Subcutaneous preadipocyte (primary cell): ENCODE data around the gene UPK3BL2. TPM values are rescaled to one million over a fixed set of nuclear protein-coding genes. Genes with fewer than 3 reads are reported as not detected.

Source experiments
- total RNA-seq: library from RNA; depleted of rRNA; stranded (reverse); fragments of >200 nt; gene quantifications from 2 replicates; pipeline ENCODE4 v1.2.3, GENCODE V29; 2012

Gene UPK3BL2, protein sequence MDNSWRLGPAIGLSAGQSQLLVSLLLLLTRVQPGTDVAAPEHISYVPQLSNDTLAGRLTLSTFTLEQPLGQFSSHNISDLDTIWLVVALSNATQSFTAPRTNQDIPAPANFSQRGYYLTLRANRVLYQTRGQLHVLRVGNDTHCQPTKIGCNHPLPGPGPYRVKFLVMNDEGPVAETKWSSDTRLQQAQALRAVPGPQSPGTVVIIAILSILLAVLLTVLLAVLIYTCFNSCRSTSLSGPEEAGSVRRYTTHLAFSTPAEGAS
- 2.9 and 3.7 TPM in 2 replicates for total RNA-seq

GRCh38 chr7:102543596-102543995 lies at the start of gene UPK3BL2:
Gene UPK3BL2 (minus strand): TSS chr7:102543696. CDS start chr7:102543636, 60 bp downstream.

DNA sequence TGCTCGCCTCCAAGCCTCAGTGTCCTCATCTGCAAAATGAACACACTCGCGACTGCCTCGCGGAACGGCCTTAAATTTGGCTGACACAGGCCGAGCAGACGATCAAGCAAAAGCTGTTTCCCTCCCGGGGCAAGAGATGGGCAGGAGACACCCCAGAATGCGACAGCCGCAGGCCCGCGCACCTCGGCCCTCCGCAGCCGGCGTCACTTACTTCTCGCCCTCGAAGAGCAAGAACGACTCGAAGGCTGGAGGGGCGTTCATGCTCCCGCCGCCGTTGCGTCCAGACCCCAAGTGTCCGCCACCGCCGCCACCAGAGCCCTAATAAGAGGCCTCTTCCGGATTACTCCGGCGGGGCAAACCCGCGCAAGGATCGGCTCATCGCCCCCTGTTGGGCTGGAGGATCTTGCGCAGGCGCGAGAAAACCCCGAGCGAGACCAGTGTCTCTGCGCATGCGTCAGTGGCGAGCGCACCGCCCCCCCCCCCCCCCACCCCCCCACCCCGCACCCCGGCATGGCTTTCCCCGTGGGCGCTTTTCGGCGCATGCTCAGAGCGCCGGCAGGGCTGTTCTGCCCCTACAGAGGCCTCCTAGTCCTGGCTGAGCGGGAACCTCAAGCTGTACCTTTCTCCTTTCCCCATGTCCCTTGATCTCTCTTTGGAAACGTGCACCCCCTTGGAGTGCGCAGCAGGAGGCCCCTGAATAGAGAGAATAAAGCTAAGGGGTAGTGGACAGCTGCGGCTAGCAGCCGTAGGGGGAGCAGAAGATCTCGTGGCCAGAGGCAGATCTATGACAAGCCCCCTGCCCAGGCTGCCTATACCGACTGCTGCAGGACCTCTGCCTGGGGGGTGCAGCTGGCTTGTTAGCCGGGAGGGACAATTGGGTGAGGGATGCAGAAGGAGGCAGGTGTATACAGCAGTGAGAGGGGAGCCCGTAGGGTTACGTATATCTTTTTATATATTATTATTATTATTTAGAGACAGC lies 29.1 kb upstream of the UPK3BL2 start, which contains the start of gene POLR2J3:
POLR2J3 (minus strand) TSS at position 323 of the 979 bp plus-strand sequence; CDS start at position 261, 62 bp downstream.

GRCh38 chr7:102550808-102551422 lies 7.4 kb upstream of the UPK3BL2 start, which contains the start of gene SPDYE2:
Gene SPDYE2 (plus strand): TSS chr7:102551226. CDS start chr7:102553256, 2,030 bp downstream.

GRCh38 chr7:102517550-102518147 lies 25.8 kb downstream of the UPK3BL2 start, which contains the start of gene RASA4B:
Gene RASA4B (minus strand): TSS chr7:102517777. CDS start chr7:102517710, 67 bp downstream.

Other genes starting within 250 kb of the UPK3BL2 start
- not detected in 2 replicates for gene SPDYE6, start 187.3 kb downstream of the UPK3BL2 start, total RNA-seq
- 10.3 and 10.9 TPM in 2 replicates for gene PRKRIP1, start 147.3 kb downstream of the UPK3BL2 start, total RNA-seq
- 23.9 and 30.1 TPM in 2 replicates for gene ORAI2, start 110.1 kb downstream of the UPK3BL2 start, total RNA-seq
- gene ALKBH4, start 78.8 kb downstream of the UPK3BL2 start, total RNA-seq: 10.7 and 11.1 TPM in 2 replicates
- 23.5 and 33.2 TPM in 2 replicates for gene LRWD1, start 78.7 kb downstream of the UPK3BL2 start, total RNA-seq
- gene POLR2J, start 64.8 kb downstream of the UPK3BL2 start, total RNA-seq: 37.8 and 46.7 TPM in 2 replicates
- 0.20 and 0.73 TPM in 2 replicates for gene RASA4B, start 25.9 kb downstream of the UPK3BL2 start, total RNA-seq
- gene SPDYE2, start 7.5 kb upstream of the UPK3BL2 start, total RNA-seq: not detected in 2 replicates
- 30.9 and 38.7 TPM in 2 replicates for gene POLR2J3, start 28.9 kb upstream of the UPK3BL2 start, total RNA-seq
- gene RASA4, start 73.1 kb upstream of the UPK3BL2 start, total RNA-seq: 1.4 and 3.3 TPM in 2 replicates
- gene UPK3BL1, start 99.1 kb upstream of the UPK3BL2 start, total RNA-seq: 3.3 and 11.5 TPM in 2 replicates
- not detected in 2 replicates for gene SPDYE2B, start 106.6 kb upstream of the UPK3BL2 start, total RNA-seq
- 2.6 and 8.0 TPM in 2 replicates for gene POLR2J2, start 128.0 kb upstream of the UPK3BL2 start, total RNA-seq
- gene FAM185A, start 205.3 kb upstream of the UPK3BL2 start, total RNA-seq: 7.0 and 9.6 TPM in 2 replicates